Measurements from ENCODE around the gene MAB21L2.

Gene MAB21L2

DNA sequence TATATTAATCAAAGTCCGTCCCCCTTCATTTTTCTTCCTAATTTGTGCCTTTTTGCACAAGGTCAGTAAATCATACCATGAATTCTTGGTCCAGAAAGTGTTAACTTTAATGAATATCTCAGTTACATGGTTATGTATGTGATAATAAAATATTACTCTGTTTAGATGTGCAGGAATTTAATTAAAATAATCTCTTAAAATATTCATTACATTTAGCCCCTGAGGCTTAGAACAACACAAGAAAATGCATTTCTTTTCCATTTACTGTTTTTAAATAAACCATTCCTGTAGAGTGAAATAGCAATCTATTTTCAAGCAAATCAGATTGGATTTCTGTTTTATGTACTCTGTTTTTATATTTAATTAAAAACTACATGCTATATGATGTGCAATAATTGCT is 17.6 kb downstream of the MAB21L2 start:
- DNase-seq (ENCODE audit: low read depth) = no peak
- no peak overlapping the region for H3K4me3 ChIP-seq (ENCODE audit: low read depth, low read length)
- TF ChIP-seq, protein P1, sequence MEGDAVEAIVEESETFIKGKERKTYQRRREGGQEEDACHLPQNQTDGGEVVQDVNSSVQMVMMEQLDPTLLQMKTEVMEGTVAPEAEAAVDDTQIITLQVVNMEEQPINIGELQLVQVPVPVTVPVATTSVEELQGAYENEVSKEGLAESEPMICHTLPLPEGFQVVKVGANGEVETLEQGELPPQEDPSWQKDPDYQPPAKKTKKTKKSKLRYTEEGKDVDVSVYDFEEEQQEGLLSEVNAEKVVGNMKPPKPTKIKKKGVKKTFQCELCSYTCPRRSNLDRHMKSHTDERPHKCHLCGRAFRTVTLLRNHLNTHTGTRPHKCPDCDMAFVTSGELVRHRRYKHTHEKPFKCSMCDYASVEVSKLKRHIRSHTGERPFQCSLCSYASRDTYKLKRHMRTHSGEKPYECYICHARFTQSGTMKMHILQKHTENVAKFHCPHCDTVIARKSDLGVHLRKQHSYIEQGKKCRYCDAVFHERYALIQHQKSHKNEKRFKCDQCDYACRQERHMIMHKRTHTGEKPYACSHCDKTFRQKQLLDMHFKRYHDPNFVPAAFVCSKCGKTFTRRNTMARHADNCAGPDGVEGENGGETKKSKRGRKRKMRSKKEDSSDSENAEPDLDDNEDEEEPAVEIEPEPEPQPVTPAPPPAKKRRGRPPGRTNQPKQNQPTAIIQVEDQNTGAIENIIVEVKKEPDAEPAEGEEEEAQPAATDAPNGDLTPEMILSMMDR (IDR thresholded peaks at IDR 0.05; ENCODE audit: low read depth, low read length, missing control alignments) = no peak

DNA sequence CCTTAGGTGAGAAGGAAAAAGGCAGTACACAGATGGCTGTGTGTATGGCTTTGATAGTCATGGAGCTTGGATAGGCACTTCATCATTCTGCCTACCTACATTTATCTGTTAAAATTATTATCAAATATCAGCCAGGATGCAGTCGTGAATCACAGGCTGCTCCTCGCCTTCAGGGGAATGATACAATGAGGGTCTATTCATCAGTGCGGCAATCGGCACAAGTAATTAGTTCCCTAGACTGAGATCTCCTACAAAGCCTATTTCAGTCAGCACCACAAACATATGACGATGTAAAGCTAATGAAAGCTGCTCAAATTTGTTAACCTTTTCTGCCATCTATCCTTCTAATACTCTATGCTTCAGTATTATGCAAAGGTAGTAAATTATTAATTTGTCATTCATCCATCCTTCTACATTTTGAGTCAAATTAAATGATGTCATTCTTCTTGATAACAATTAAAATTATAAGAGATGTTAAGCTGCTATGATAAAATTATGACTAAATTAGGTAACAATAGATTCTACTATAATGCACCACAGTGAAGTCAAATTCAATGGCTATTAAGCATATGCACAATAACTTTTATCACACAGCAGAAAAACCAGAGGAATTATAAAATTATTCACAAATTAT is 19.0 kb downstream of the MAB21L2 start:
- TF ChIP-seq, protein P1 (IDR thresholded peaks at IDR 0.05; ENCODE audit: low read depth, low read length, missing control alignments) = no peak
- DNase-seq (ENCODE audit: low read depth) = no peak
- H3K4me3 ChIP-seq (ENCODE audit: low read depth, low read length) = no peak overlapping the region

GRCh38 chr4:150609131-150609530 is 27.2 kb downstream of the MAB21L2 start:
- TF ChIP-seq, protein P1 (IDR thresholded peaks at IDR 0.05; ENCODE audit: low read depth, low read length, missing control alignments) = no peak
- no peak overlapping the region for H3K4me3 ChIP-seq (ENCODE audit: low read depth, low read length)
- DNase-seq (ENCODE audit: low read depth) = no peak

- DNase-seq (ENCODE audit: low read depth) = no peak
- no peak overlapping the region for H3K4me3 ChIP-seq (ENCODE audit: low read depth, low read length)
- TF ChIP-seq, protein P1 (IDR thresholded peaks at IDR 0.05; ENCODE audit: low read depth, low read length, missing control alignments) = no peak
These were observed 37.1 kb downstream of the MAB21L2 start for GRCh38 chr4:150619042-150619441.

DNA sequence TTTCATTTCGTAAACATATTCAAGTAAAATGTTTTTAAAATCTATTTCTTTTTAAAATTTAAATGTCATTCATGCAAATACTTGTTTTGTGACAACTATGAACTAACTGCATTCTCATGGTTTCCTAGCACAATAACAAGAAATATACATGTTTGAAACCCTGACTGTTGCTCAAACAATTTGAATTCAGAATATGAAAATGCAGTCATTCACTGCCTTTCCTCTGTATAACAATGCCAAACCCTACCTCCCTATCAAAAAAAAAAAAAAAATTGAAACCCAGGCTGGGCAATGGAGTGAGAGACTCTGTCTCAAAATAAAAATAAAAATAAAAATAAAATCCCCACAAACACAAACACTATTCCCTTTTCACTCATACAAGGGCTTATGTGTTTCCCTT is 42.1 kb downstream of the MAB21L2 start:
- no peak for DNase-seq (ENCODE audit: low read depth)
- TF ChIP-seq, protein P1 (IDR thresholded peaks at IDR 0.05; ENCODE audit: low read depth, low read length, missing control alignments) = no peak
- no peak overlapping the region for H3K4me3 ChIP-seq (ENCODE audit: low read depth, low read length)

GRCh38 chr4:150625033-150625432 is 43.1 kb downstream of the MAB21L2 start:
- TF ChIP-seq, protein P1 (IDR thresholded peaks at IDR 0.05; ENCODE audit: low read depth, low read length, missing control alignments) = no peak
- no peak for DNase-seq (ENCODE audit: low read depth)
- H3K4me3 ChIP-seq (ENCODE audit: low read depth, low read length) = no peak overlapping the region

DNA sequence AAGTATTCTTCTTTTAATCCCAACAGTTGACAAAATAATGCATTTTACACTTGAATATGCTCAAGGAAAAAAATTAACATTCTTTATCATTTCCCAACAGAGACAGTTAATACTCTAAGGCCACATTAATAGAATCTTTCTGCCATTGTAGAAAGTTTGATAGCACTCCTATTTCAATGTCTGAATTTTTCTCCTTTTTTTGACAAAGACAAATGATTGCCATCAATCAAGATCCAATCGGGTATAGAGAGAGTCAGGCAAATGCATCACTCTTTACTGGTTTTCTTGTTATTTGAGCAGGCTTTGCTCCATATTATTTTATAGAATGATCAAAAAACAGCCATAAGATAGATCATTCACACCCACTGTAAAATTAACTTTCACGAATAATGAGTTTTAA is 46.1 kb downstream of the MAB21L2 start:
- H3K4me3 ChIP-seq (ENCODE audit: low read depth, low read length) = no peak overlapping the region
- TF ChIP-seq, protein P1 (IDR thresholded peaks at IDR 0.05; ENCODE audit: low read depth, low read length, missing control alignments) = no peak
- DNase-seq (ENCODE audit: low read depth) = no peak
